Middle frontal gyrus (tissue), 1 donor: Measurements from ENCODE around the gene TNS1.

Experiments
- DNase-seq: peaks from one replicate; pipeline ENCODE4 v3.0.0-alpha.2; 2015; ENCODE audit warnings: low spot score; ENCODE audit errors: extremely low spot score

TNS1 gene

GRCh38 chr2:218015586-218016521 is 13.1 kb upstream of the TNS1 start:
- DNase-seq = no peak

- DNase-seq = no peak
Measured at GRCh38 chr2:218014706-218015585, 12.2 kb upstream of the TNS1 start.

GRCh38 chr2:218013289-218013688 is 10.5 kb upstream of the TNS1 start:
- no peak for DNase-seq

- DNase-seq = no peak
Measured at GRCh38 chr2:218012284-218012683, 9.5 kb upstream of the TNS1 start.

- DNase-seq = no peak
Measured at GRCh38 chr2:218011653-218012040, 8.9 kb upstream of the TNS1 start.

GRCh38 chr2:218010984-218011652 is 8.3 kb upstream of the TNS1 start:
- no peak for DNase-seq

GRCh38 chr2:218010140-218010983 is 7.6 kb upstream of the TNS1 start:
- DNase-seq = no peak

- no peak for DNase-seq
Measured at GRCh38 chr2:218009765-218010139, 7.0 kb upstream of the TNS1 start.

GRCh38 chr2:218009231-218009630 is 6.4 kb upstream of the TNS1 start:
- no peak for DNase-seq

- no peak for DNase-seq
Measured at GRCh38 chr2:218008060-218009040, 5.6 kb upstream of the TNS1 start.

- no peak for DNase-seq
Measured at GRCh38 chr2:218006741-218007140, 3.9 kb upstream of the TNS1 start.

GRCh38 chr2:218005486-218005885 is 2.7 kb upstream of the TNS1 start:
- no peak for DNase-seq

GRCh38 chr2:218005028-218005427 is 2.2 kb upstream of the TNS1 start:
- DNase-seq = no peak

- no peak for DNase-seq
Measured at GRCh38 chr2:218003981-218004419, 1.2 kb upstream of the TNS1 start.

GRCh38 chr2:218003281-218003944 is 618 bp upstream of the TNS1 start:
- DNase-seq = no peak

- no peak for DNase-seq
Measured at GRCh38 chr2:218002143-218002844, 501 bp downstream of the TNS1 start.

- no peak for DNase-seq
Measured at GRCh38 chr2:218001629-218002028, 1.2 kb downstream of the TNS1 start.

- no peak for DNase-seq
Measured at GRCh38 chr2:218000136-218000535, 2.7 kb downstream of the TNS1 start.
